Endometrial microvascular endothelial cells (primary cell): Measurements from ENCODE around the gene CCNDBP1. TPM values are rescaled to one million over a fixed set of nuclear protein-coding genes. Genes with fewer than 3 reads are reported as not detected.
"Not testable (repeated sequence)": the region's sequence is repeated elsewhere in the genome, so short reads cannot be mapped to it uniquely, and the experiment has no call there.

Source experiments
- in situ Hi-C: cut with HindIII; loops from 2 replicates; pipeline ENCODE4 v1.10.0; 2017; ENCODE audit warnings: low sequenced_read_pairs, low pct_unique_long_range_greater_than_20kb; ENCODE audit errors: inconsistent ontology term
- total RNA-seq: library from RNA; depleted of rRNA; stranded (reverse); fragments of >200 nt; gene quantifications from one replicate; pipeline ENCODE4 v1.2.3, GENCODE V29; 2015; ENCODE audit errors: inconsistent ontology term

The CCNDBP1 gene
- total RNA-seq: 54.4 TPM

- in situ Hi-C loops: no loop called here
Observed at GRCh38 chr15:43185157-43186002, at the start of gene CCNDBP1. Gene CCNDBP1, plus strand, starts transcription at chr15:43185403. Its CDS starts 96 bp downstream, at chr15:43185499.

DNA sequence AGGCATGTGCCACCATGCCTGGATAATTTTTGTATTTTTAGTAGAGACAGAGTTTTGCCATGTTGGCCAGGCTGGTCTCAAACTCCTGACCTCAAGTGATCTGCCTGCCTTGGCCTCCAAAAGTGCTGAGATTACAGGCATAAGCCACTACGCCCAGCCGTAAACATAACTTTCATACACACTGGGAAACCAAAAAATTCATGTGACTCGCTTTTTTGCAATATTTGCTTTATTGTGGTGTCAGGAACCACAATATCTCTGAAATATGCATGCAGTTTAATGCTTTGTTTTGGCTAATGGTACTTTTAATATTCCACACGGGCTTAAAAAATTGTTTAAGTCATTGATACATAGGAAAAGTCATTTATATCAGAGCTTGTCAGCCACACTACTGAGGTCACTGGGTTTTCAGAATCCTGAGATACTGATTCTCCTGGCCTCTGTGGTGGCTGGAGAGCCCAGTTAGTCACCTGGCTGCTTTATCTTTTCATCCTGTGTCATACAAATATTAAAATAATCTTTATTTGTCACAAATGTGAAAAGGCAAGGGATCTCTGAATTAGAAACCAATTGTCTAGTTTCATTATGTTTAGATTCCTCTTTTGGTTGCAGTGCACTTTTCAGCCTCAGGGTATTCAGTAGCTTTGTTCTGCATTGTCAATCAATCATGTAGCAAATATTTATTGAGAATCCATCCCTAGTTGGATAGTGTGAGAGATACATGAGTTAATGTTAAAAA lies 41.8 kb upstream of the CCNDBP1 start:
- in situ Hi-C loops: no loop called here

GRCh38 chr15:43144512-43144911 lies 40.7 kb upstream of the CCNDBP1 start:
- in situ Hi-C loops: no loop called here

DNA sequence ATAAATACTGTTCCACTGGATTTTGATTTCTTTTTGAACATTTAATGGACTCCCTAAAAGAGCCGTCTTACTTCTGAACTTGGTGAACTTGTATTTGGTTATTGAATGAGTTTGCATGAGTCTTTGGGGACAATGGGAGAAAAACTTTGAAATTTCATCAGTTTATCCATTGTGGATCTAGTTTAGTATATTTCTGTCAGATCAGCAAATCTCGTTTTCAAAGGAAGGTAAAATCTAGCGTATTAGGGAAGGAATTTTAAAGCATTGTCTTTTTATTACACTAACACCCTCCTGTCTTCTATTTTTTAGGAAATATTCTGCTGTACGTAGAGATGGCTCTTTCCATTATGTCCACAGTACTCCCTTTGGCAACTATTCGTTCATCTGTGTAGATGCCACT lies 39.0 kb upstream of the CCNDBP1 start:
- in situ Hi-C loops: no loop called here

DNA sequence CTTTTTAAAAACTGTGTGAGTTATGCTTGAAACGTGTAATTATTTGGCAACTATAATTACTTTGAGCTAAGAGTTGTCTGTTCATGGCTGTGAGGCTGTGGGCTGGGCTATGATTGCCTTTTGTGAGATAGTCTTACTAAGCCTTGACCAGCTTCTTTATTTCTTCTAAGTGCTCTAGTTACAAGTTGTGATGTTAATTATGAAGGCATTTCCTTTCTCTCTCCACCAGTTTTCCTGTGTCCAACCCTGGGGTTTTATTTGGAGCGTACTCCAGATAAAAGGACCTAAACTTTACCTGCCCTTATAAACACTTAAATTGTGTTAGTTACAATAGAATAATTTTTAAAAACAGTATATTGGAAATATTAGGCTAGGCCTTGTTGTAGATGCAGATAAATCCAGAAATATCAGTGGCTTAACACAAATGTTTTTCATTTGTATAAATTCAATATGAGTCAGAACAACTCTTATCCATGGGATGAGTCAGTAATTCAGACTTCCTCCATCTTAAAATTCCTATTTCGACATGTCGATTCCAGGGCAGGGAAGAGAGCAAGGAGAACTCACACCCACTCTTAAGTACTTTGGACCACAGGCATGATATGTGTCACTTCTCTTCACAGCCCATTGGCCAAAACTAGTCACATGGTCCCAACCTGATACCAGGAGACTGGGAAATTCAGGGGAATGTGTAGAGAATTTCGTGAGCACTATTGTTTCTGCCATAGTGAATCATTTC lies 34.8 kb upstream of the CCNDBP1 start:
- in situ Hi-C loops: no loop called here

DNA sequence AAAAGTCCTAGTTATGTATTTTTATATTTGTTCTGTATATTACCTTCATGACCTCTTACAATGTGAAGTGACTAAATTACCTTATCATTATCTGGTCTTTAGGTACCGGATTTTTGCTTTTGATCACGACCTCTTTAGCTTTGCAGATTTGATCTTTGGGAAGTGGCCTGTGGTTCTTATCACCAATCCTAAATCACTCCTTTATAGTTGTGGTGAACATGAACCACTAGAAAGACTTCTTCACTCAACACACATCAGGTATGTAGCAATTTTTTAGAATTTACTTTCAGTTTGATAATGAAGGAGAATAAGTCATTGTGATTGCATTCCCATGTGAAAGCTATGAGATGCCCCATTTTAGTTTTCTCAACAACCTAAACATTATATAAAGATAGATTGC lies 33.5 kb upstream of the CCNDBP1 start:
- in situ Hi-C loops: no loop called here

GRCh38 chr15:43153269-43153668 lies 31.9 kb upstream of the CCNDBP1 start:
- in situ Hi-C loops: no loop called here

- in situ Hi-C loops: no loop called here
Observed at GRCh38 chr15:43165801-43166325, 19.3 kb upstream of the CCNDBP1 start.

GRCh38 chr15:43167261-43167660 lies 17.9 kb upstream of the CCNDBP1 start:
- in situ Hi-C loops: not testable (repeated sequence)

GRCh38 chr15:43168192-43169107 lies 16.8 kb upstream of the CCNDBP1 start:
- in situ Hi-C loops: no loop called here

- in situ Hi-C loops: no loop called here
Observed at GRCh38 chr15:43169888-43170287, 15.3 kb upstream of the CCNDBP1 start.

GRCh38 chr15:43175656-43176309 lies 9.4 kb upstream of the CCNDBP1 start:
- in situ Hi-C loops: not testable (repeated sequence)

DNA sequence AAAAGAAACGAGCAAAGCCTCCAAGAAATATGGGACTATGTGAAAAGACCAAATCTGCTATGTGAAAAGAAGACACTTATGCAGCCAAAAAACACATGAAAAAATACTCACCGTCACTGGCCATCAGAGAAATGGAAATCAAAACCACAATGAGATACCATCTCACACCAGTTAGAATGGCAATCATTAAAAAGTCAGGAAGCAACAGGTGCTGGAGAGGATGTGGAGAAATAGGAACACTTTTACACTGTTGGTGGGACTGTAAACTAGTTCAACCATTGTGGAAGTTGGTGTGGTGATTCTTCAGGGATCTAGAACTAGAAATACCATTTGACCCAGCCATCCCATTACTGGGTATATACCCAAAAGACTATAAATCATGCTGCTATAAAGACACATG lies 8.1 kb upstream of the CCNDBP1 start:
- in situ Hi-C loops: not testable (repeated sequence)

DNA sequence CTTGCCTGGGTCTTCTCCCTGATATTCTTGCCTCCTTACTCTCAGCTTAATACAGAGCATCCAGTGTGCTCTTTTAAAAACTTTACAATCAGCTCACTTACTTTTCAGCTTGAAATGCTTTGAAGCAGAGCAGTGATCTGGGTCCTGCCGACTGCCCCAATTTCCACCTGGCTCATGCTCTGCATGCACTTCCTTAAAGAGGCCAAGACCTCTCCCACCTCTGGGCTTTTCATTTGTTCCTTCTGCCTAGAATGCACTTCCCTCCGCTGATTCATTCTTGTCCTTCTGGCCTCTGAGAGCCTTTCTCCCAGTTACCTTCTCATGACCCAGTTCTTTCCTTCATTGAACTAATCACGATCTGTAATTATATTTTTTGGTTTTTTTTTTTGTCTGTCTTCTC lies 1.9 kb upstream of the CCNDBP1 start:
- in situ Hi-C loops: no loop called here

- in situ Hi-C loops: no loop called here
Observed at GRCh38 chr15:43184407-43185124, 637 bp upstream of the CCNDBP1 start.

DNA sequence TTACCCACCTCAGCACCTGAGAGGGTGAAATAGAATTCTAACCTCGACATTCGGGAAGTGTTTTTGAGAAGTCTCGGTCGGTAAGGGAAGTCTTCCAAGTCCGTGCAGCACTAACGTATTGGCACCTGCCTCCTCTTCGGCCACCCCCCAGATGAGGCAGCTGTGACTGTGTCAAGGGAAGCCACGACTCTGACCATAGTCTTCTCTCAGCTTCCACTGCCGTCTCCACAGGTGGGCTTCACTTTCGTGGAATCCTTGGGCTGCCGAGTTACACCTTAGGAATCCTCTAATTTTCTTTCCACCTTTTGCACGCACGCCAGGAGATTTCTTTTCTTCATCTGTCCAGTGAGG lies 775 bp downstream of the CCNDBP1 start:
- in situ Hi-C loops: no loop called here

DNA sequence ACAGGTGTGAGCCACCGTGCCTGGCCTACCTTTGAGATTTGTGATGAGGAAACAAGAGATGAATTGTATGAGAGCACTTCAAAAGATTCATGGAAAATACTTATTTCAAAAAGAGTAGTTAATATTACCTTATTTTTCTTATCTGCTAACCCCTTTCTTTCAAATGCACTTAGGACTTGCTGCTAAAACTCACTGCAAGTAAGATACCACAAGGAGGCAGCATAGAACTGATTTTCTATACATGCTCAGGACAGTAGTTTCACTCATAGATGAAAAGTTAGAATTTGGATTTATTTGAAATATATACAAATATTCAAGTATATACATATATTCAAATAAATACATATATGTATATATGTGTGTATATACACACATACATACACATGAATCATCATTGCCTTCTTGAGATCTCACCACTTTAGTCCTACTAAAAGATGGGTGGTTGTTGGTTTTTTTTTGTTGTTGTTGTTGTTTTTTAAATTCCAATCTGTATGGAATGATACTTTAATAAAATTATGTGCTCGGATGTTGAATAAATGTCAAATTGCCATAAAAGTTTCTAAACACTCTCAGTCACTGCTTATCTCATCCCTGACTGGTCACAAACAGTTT lies 2.4 kb downstream of the CCNDBP1 start:
- in situ Hi-C loops: no loop called here
